Activated B cell treated with CpG ODN at 0.5 μM for 24 hours (primary cell): Measurements from ENCODE around the gene PPP2R5A. TPM values are rescaled to one million over a fixed set of nuclear protein-coding genes. Genes with fewer than 3 reads are reported as not detected.

Source experiments
- ATAC-seq: fragments of 200-7000 bp; cut with Tn5 transposase; one replicate; pipeline ENCODE4 v1.10.0; 2021; ENCODE audit warnings: low read depth, mild to moderate bottlenecking, moderate library complexity
- CTCF ChIA-PET: fragments of 350-600 bp; sonication (Branson Sonifier 250); formaldehyde crosslinking; loops from one replicate; lab custom pipeline; 2021; ENCODE audit warnings: antibody characterized with exemption; lab: Charles Lee
- POLR2A ChIA-PET: fragments of 350-600 bp; sonication (Branson Sonifier 250); formaldehyde crosslinking; loops from one replicate; lab custom pipeline; 2021; ENCODE audit warnings: antibody characterized with exemption; lab: Charles Lee
- DNase-seq: peaks from one replicate; pipeline ENCODE4 v3.0.0; 2022
- H3K27ac Mint-ChIP-seq: one replicate; pipeline ENCODE4 v1.8.0; 2020; ENCODE audit warnings: mixed read lengths
- H3K27me3 Mint-ChIP-seq: one replicate; pipeline ENCODE4 v1.8.0; 2021; ENCODE audit warnings: mixed read lengths
- H3K36me3 Mint-ChIP-seq: one replicate; pipeline ENCODE4 v1.8.0; 2021; ENCODE audit warnings: low read depth, mixed read lengths
- H3K4me1 Mint-ChIP-seq: one replicate; pipeline ENCODE4 v1.8.0; 2021; ENCODE audit warnings: mixed read lengths
- H3K4me3 Mint-ChIP-seq: one replicate; pipeline ENCODE4 v1.8.0; 2020; ENCODE audit warnings: mild to moderate bottlenecking, mixed read lengths
- H3K9me3 Mint-ChIP-seq: one replicate; pipeline ENCODE4 v1.8.0; 2020; ENCODE audit warnings: mixed read lengths
- CTCF ChIP-seq: fragments of 200-600 bp; IDR thresholded peaks from one replicate; pipeline ENCODE4 v1.8.0; 2022; ENCODE audit warnings: antibody characterized with exemption, mild to moderate bottlenecking
- intact Hi-C: fragments of 100-400 bp; cut with micrococcal nuclease; formaldehyde crosslinking; loops from one replicate; pipeline ENCODE4 v1.15.1; 2024
- total RNA-seq: library from RNA; stranded (reverse); gene quantifications from 2 replicates; pipeline ENCODE4 v1.2.3, GENCODE V29; 2022

Gene PPP2R5A
- total RNA-seq, 1 donor from 2014 or later = 31.6 TPM

- no peaks in the 10 kb centered on the region for H3K4me1 Mint-ChIP-seq
- peaks cover 76% of the 10 kb centered on the region for H3K36me3 Mint-ChIP-seq
- intact Hi-C loops = loop anchor here (1.0 to 5.0 kb wide), 7 partner anchors 89 to 790 kb away; partner anchors contain the start of genes DTL, INTS7 and SLC30A1
- ATAC-seq (no peak), DNase-seq (no peak)
- ChIA-PET POLR2A (interaction anchor here (1.2 kb wide), 1 partner anchor 296 kb away, joined by 4 read pairs; no protein-coding TSS in a partner anchor), CTCF (interaction anchor here (1.2 to 6.1 kb wide), 8 partner anchors 9 to 687 kb away, joined by 5 to 87 read pairs (median 10); no protein-coding TSS in a partner anchor)
- H3K27ac Mint-ChIP-seq = no peak overlapping the region
- peaks cover 4% of the 10 kb centered on the region for H3K9me3 Mint-ChIP-seq
- H3K27me3 Mint-ChIP-seq = no peaks in the 10 kb centered on the region
- H3K4me3 Mint-ChIP-seq = no peak overlapping the region
- no peak for TF ChIP-seq CTCF
Observed at GRCh38 chr1:212367474-212368072, 82.4 kb downstream of the PPP2R5A start.

- ATAC-seq = peak; percentile 89
- H3K4me1 Mint-ChIP-seq = no peaks in the 10 kb centered on the region
- no peak overlapping the region for H3K27ac Mint-ChIP-seq
- peaks cover 7% of the 10 kb centered on the region for H3K9me3 Mint-ChIP-seq
- no peak for DNase-seq
- no peak overlapping the region for H3K4me3 Mint-ChIP-seq
- ChIA-PET CTCF (interaction anchor here (0.9 to 6.1 kb wide), 9 partner anchors 8 to 687 kb away, joined by 4 to 87 read pairs (median 7); partner anchors contain the start of genes DTL and INTS7), POLR2A (interaction anchor here (0.6 to 1.2 kb wide), 2 partner anchors 88 to 297 kb away, joined by 4 read pairs; no protein-coding TSS in a partner anchor)
- H3K36me3 Mint-ChIP-seq = peaks cover 78% of the 10 kb centered on the region
- TF ChIP-seq CTCF = peak; percentile 25
- H3K27me3 Mint-ChIP-seq = no peaks in the 10 kb centered on the region
- intact Hi-C loops = loop anchor here (1.0 to 5.0 kb wide), 7 partner anchors 88 to 791 kb away; partner anchors contain the start of genes DTL, INTS7 and SLC30A1
Observed at GRCh38 chr1:212368073-212368484, 82.9 kb downstream of the PPP2R5A start.

- Mint-ChIP-seq H3K27me3 (no peaks in the 10 kb centered on the region), H3K4me1 (no peaks in the 10 kb centered on the region), H3K27ac (peak overlapping the region; percentile 13), H3K9me3 (peaks cover 7% of the 10 kb centered on the region), H3K4me3 (no peak overlapping the region), H3K36me3 (peaks cover 78% of the 10 kb centered on the region)
- DNase-seq (no peak), ATAC-seq (no peak)
- CTCF ChIA-PET = interaction anchor here (0.7 to 3.5 kb wide), 3 partner anchors 8 to 80 kb away, joined by 3 to 12 read pairs (median 6); no protein-coding TSS in a partner anchor
- intact Hi-C loops = no loop called here
- TF ChIP-seq CTCF = no peak
- POLR2A ChIA-PET = no interaction called here
Observed at GRCh38 chr1:212375986-212376385, 90.8 kb downstream of the PPP2R5A start.

GRCh38 chr1:212377644-212378043 lies 92.4 kb downstream of the PPP2R5A start:
- no peak overlapping the region for H3K4me3 Mint-ChIP-seq
- CTCF ChIA-PET = interaction anchor here (1.4 kb wide), 1 partner anchor 78 kb away, joined by 4 read pairs; no protein-coding TSS in a partner anchor
- POLR2A ChIA-PET = no interaction called here
- peaks cover 78% of the 10 kb centered on the region for H3K36me3 Mint-ChIP-seq
- no peaks in the 10 kb centered on the region for H3K27me3 Mint-ChIP-seq
- DNase-seq = no peak
- no peak for ATAC-seq
- TF ChIP-seq CTCF = no peak
- intact Hi-C loops = no loop called here
- no peak overlapping the region for H3K27ac Mint-ChIP-seq
- no peaks in the 10 kb centered on the region for H3K4me1 Mint-ChIP-seq
- H3K9me3 Mint-ChIP-seq = peaks cover 5% of the 10 kb centered on the region

- no peak for TF ChIP-seq CTCF
- H3K9me3 Mint-ChIP-seq = no peaks in the 10 kb centered on the region
- no peaks in the 10 kb centered on the region for H3K27me3 Mint-ChIP-seq
- no peak for ATAC-seq
- no peak for DNase-seq
- ChIA-PET CTCF (no interaction called here), POLR2A (no interaction called here)
- H3K4me3 Mint-ChIP-seq = no peak overlapping the region
- peaks cover 78% of the 10 kb centered on the region for H3K36me3 Mint-ChIP-seq
- intact Hi-C loops = no loop called here
- no peaks in the 10 kb centered on the region for H3K4me1 Mint-ChIP-seq
- H3K27ac Mint-ChIP-seq = no peak overlapping the region
Observed at GRCh38 chr1:212379366-212379765, 94.2 kb downstream of the PPP2R5A start.
